Measurements from ENCODE around the gene CLTB. TPM values are rescaled to one million over a fixed set of nuclear protein-coding genes. Genes with fewer than 3 reads are reported as not detected.

Gene CLTB, protein sequence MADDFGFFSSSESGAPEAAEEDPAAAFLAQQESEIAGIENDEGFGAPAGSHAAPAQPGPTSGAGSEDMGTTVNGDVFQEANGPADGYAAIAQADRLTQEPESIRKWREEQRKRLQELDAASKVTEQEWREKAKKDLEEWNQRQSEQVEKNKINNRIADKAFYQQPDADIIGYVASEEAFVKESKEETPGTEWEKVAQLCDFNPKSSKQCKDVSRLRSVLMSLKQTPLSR
- total RNA-seq: 100 to 1,000 TPM; 183 to 233 (median 197) TPM

DNA sequence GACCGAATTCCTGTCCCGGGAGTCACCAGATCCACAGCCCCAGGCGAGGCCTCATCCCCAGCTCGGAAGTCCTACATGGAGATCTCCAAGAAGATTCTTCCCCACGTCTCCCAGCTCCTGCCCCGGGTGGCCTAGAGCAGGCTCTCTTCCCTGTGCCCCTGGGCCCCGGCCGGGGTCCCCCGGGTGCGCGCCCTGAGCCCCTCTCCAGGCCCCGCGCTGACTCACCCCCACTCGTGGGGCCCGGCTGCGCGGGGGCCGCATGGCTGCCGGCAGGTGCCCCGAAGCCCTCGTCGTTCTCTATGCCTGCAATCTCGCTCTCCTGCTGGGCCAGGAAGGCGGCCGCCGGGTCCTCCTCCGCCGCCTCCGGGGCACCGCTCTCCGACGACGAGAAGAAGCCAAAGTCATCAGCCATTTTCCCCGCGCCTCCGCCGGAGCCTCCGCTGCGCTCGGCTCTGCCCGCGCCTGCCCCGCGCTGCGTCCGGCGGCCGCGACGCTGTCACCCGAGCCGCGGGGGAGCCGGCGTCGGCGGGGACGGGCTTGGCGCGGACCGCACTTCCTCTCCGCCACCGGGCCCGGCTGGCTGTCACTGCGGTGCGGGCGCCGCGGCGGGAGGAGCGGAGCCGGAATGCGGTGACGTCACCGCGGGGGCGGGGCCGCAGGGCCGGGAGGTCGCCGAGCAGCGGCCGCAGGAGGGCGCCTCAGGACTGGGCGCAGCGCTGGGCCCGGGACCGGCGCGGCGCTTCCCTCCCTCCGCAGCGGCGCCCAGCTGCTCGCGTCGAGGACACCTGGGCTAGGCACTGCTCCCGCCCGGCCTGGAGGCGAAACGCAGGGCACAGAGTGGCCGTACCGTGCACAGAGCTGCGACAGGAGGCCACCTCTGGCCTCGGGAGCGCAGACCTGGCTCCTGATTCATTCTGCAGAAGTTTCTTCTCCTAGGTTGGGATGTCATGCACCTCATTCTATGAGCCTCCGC is at the start of gene CLTB:
TSS of gene CLTB (minus strand) at position 588 of the 973 bp plus-strand sequence. CDS start at position 412, 176 bp downstream.
- H3K36me3 ChIP-seq: no peaks in the 10 kb centered on the region
- no peaks in the 10 kb centered on the region for H3K27me3 ChIP-seq
- H3K9me3 ChIP-seq: no peaks in the 10 kb centered on the region
- peaks cover 0 to 52% (median 27%) of the 10 kb centered on the region in 4 donors for H3K4me1 ChIP-seq
- TF ChIP-seq POLR2A (IDR thresholded peaks at IDR 0.05): peak; percentile 67 to 92
- TF ChIP-seq, protein P1, sequence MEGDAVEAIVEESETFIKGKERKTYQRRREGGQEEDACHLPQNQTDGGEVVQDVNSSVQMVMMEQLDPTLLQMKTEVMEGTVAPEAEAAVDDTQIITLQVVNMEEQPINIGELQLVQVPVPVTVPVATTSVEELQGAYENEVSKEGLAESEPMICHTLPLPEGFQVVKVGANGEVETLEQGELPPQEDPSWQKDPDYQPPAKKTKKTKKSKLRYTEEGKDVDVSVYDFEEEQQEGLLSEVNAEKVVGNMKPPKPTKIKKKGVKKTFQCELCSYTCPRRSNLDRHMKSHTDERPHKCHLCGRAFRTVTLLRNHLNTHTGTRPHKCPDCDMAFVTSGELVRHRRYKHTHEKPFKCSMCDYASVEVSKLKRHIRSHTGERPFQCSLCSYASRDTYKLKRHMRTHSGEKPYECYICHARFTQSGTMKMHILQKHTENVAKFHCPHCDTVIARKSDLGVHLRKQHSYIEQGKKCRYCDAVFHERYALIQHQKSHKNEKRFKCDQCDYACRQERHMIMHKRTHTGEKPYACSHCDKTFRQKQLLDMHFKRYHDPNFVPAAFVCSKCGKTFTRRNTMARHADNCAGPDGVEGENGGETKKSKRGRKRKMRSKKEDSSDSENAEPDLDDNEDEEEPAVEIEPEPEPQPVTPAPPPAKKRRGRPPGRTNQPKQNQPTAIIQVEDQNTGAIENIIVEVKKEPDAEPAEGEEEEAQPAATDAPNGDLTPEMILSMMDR (IDR thresholded peaks at IDR 0.05): peak; percentile 79 to 99 (median 96)
- peak in 1 of 2 donors; percentile 68 for TF ChIP-seq EP300 (IDR thresholded peaks at IDR 0.05)
- peak; percentile 81 to 83 for DNase-seq (ENCODE audit: low spot score in 2 of 2)
- H3K27ac ChIP-seq: peak within 1 kb of the TSS; percentile 69 to 97 (median 94)
- peak within 1 kb of the TSS; percentile 70 to 94 (median 85) for H3K4me3 ChIP-seq
- 1 to 2% methylated on average over 51 to 75 of the region's 107 CpGs for WGBS, 2 donors

DNA sequence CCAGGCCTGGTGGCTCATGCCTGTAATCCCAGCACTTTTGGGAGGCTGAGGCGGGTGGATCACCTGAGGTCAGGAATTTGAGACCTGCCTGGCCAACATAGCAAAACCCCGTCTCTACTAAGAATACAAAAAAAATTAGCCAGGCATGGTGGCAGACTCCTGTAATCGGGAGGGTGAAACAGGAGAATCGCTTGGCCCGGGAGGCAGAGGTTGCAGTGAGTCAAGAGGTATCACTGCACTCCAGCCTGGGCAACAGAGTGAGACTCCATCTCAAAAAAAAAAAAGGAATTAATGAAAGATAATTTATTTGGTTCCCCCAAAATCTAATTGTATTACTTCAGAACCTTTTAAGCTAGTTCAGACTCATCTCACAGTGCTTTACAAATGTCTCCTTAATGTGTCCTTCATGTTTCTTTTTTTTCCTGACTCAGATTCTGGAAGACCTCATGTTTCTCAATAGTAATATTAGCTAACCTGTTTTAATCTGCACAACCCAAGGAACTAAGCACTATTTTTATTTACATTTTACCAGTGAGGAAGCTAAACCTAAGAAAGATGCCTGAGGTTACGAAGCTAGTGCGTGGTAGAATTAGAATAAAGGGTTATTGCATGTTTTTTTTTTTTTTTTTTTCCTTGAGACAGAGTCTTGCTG is 46.9 kb upstream of the CLTB start:
- Histone ChIP-seq H3K36me3 (no peaks in the 10 kb centered on the region), H3K27me3 (no peaks in the 10 kb centered on the region), H3K4me3 (no peak overlapping the region), H3K4me1 (peaks cover 0 to 53% (median 12%) of the 10 kb centered on the region in 4 donors), H3K9me3 (no peaks in the 10 kb centered on the region), H3K27ac (no peak overlapping the region)
- TF ChIP-seq, protein P1 (IDR thresholded peaks at IDR 0.05): no peak
- no peak for TF ChIP-seq EP300 (IDR thresholded peaks at IDR 0.05)
- no peak for TF ChIP-seq POLR2A (IDR thresholded peaks at IDR 0.05)
- WGBS, 2 donors: 85 to 86% methylated on average over 7 of the region's 7 CpGs
- DNase-seq (ENCODE audit: low spot score in 2 of 2): no peak

DNA sequence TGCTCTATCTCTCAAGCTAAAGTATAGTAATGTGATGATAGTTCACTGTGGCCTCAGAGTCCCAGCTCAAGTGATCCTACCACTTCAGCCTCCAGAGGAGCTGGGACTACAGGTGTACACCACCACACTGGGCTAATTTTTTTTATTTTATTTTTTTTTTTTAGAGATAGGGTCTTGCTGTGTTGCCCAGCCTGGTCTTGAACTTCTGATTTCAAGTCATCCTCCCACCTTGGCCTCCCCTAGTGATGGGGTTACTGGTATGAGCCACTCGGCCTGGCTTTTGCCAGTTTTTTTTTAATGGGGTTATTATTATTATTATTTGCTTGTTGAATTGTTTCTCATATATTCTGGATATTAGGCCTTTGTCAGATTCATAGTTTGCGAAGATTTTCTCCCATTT is 45.0 kb upstream of the CLTB start:
- H3K27me3 ChIP-seq: no peaks in the 10 kb centered on the region
- peaks cover 0 to 54% (median 6%) of the 10 kb centered on the region in 4 donors for H3K4me1 ChIP-seq
- no peaks in the 10 kb centered on the region for H3K9me3 ChIP-seq
- H3K36me3 ChIP-seq: no peaks in the 10 kb centered on the region
- whole genome bisulfite sequencing, 2 donors: 87 to 91% methylated on average over 2 of the region's 2 CpGs
- DNase-seq (ENCODE audit: low spot score in 2 of 2): no peak
- no peak overlapping the region for H3K27ac ChIP-seq
- H3K4me3 ChIP-seq: no peak overlapping the region
- TF ChIP-seq EP300 (IDR thresholded peaks at IDR 0.05) (no peak), POLR2A (IDR thresholded peaks at IDR 0.05) (no peak)

DNA sequence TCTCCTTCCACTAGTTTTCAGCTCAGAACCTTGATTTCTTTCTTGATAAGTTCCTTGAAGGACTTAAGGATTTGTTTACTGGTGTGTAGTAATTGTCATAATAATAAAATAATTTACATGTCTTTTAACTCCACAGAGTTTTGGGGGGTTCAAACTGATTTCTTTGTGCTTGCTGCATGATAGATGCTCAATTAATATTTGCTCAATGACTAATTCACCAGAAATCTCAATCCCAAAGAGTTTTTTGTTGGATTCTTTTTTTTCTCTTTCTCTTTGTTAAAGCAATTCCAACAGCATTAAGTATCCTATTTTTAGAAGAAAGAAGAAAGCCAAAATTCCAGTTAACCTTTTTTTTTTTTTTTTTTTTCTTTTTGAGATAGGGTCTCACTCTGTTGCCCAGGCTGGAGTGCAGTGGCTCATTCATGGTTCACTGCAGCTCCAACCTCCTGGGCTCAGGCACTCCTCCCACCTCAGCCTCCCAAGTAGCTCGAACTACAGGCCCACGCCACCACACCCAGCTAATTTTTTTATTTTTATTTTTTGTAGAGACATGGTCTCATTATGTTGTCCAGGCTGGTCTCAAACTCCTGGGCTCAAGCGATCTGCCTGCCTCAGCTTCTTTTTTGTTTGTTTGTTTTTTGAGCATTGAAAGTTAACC is 42.7 kb upstream of the CLTB start:
- 95 to 100% methylated on average over 3 of the region's 3 CpGs for WGBS, 2 donors
- Histone ChIP-seq H3K27me3 (no peaks in the 10 kb centered on the region), H3K36me3 (no peaks in the 10 kb centered on the region), H3K9me3 (no peaks in the 10 kb centered on the region), H3K4me1 (peaks cover 0 to 44% (median 2%) of the 10 kb centered on the region in 4 donors), H3K27ac (peak overlapping the region in 1 of 4 donors; percentile 4), H3K4me3 (no peak overlapping the region)
- no peak for TF ChIP-seq EP300 (IDR thresholded peaks at IDR 0.05)
- TF ChIP-seq POLR2A (IDR thresholded peaks at IDR 0.05): no peak
- TF ChIP-seq, protein P1 (IDR thresholded peaks at IDR 0.05): no peak
- DNase-seq (ENCODE audit: low spot score in 2 of 2): no peak

Measured in tibial nerve (tissue), 4 donors.